Activated T-helper 2 cell treated with anti-CD3 and anti-CD28 coated beads, Interferon-gamma antibody, Interleukin-2, Interleukin-4, amounts not matched to agents 10 μg/mL and 5 μg/mL and 100 μg/mL, durations not matched to agents 14 hours and 24 hours and 36 hours (primary cell): ENCODE results near the gene SUPT20HL2. TPM values are rescaled to one million over a fixed set of nuclear protein-coding genes. Genes with fewer than 3 reads are reported as not detected.

ENCODE experiments used
- DNase-seq: peaks from one replicate; pipeline ENCODE4 v3.0.0; 2021; ENCODE audit warnings: low spot score
- H3K27ac Mint-ChIP-seq: one replicate; pipeline ENCODE4 v1.8.0; 2021; ENCODE audit warnings: mixed read lengths
- H3K27me3 Mint-ChIP-seq: one replicate; pipeline ENCODE4 v1.8.0; 2021; ENCODE audit warnings: low read depth, mixed read lengths
- H3K36me3 Mint-ChIP-seq: one replicate; pipeline ENCODE4 v1.8.0; 2021; ENCODE audit warnings: low read depth, mixed read lengths
- H3K4me1 Mint-ChIP-seq: one replicate; pipeline ENCODE4 v1.8.0; 2021; ENCODE audit warnings: low read depth, mixed read lengths
- H3K4me3 Mint-ChIP-seq: one replicate; pipeline ENCODE4 v1.8.0; 2021; ENCODE audit warnings: low read depth, mild to moderate bottlenecking, moderate library complexity, mixed read lengths
- H3K9me3 Mint-ChIP-seq: one replicate; pipeline ENCODE4 v1.8.0; 2021; ENCODE audit warnings: mixed read lengths
- intact Hi-C: fragments of 100-400 bp; cut with micrococcal nuclease; formaldehyde crosslinking; loops from one replicate; pipeline ENCODE4 v1.15.1; 2023
- total RNA-seq: library from RNA; stranded (reverse); gene quantifications from 2 replicates; pipeline ENCODE4 v1.2.3, GENCODE V29; 2022

SUPT20HL2 gene
- total RNA-seq, 1 donor from 2014 or later = not detected

DNA sequence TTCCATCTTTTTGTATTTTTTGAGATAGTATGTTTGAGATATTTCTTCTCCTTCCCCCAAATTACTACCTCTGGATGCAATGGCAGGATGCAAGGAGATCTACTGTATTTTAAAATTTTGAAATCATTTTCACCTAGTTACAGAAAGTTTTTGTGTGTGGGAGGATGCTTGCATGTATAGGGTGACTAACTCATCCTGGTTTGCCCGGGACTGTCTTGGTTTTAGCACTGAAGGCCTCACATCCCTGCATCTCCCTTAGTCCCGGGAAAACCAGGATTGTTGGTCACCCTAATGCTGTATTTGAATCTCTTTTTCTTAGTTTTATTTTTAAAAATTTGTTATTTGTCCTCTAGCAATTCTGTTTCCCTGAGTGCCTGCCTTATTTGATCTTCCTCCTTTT is 12.1 kb downstream of the SUPT20HL2 start:
- peaks cover 1% of the 10 kb centered on the region for H3K27me3 Mint-ChIP-seq
- intact Hi-C loops = no loop called here
- no peak overlapping the region for H3K27ac Mint-ChIP-seq
- H3K36me3 Mint-ChIP-seq = no peaks in the 10 kb centered on the region
- H3K4me3 Mint-ChIP-seq = no peak overlapping the region
- no peaks in the 10 kb centered on the region for H3K9me3 Mint-ChIP-seq
- no peaks in the 10 kb centered on the region for H3K4me1 Mint-ChIP-seq
- no peak for DNase-seq

DNA sequence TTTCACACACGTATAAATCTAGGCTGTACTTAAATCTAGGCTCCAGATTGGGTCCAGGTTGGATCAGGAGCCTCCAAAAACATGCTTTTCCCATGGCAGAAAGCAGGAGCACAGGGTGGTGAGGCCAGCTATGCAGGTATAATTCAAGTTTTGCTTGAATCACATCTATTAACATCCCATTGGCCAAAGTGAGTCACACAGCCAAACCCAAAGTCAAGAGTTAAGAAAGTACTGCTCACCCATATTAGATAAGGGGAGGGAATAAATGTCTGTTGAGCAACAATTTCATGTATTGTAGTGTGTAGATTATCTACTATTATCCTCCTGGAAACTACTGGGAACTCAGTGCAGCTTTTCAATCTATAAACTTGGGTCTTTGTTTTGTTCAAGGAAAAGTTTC is 12.8 kb downstream of the SUPT20HL2 start:
- H3K4me3 Mint-ChIP-seq = no peak overlapping the region
- no peak for DNase-seq
- no peaks in the 10 kb centered on the region for H3K36me3 Mint-ChIP-seq
- no peak overlapping the region for H3K27ac Mint-ChIP-seq
- no peaks in the 10 kb centered on the region for H3K4me1 Mint-ChIP-seq
- no peaks in the 10 kb centered on the region for H3K9me3 Mint-ChIP-seq
- intact Hi-C loops = no loop called here
- peaks cover 1% of the 10 kb centered on the region for H3K27me3 Mint-ChIP-seq

DNA sequence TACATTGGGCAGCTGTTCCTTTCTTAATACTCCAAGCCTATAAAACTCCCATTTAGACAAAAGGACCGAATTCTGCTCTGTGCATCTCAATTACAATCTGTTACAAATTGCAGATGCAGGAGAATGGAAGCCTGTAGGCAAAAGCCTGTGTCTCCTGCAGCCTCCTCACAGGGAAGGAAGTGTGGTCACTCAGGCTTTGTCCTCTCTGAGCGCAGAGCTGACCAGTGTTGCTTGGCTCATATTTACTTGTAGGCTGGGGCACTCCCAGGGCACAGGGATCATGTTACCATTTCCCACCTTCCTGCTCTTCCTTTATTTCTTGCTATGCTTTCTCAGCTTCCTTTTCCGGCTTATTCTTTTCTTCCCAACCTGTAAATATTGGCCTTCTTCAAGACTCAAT is 15.7 kb downstream of the SUPT20HL2 start:
- DNase-seq = no peak
- peaks cover 1% of the 10 kb centered on the region for H3K27me3 Mint-ChIP-seq
- H3K27ac Mint-ChIP-seq = no peak overlapping the region
- H3K4me1 Mint-ChIP-seq = no peaks in the 10 kb centered on the region
- no peaks in the 10 kb centered on the region for H3K36me3 Mint-ChIP-seq
- intact Hi-C loops = no loop called here
- no peak overlapping the region for H3K4me3 Mint-ChIP-seq
- H3K9me3 Mint-ChIP-seq = no peaks in the 10 kb centered on the region

DNA sequence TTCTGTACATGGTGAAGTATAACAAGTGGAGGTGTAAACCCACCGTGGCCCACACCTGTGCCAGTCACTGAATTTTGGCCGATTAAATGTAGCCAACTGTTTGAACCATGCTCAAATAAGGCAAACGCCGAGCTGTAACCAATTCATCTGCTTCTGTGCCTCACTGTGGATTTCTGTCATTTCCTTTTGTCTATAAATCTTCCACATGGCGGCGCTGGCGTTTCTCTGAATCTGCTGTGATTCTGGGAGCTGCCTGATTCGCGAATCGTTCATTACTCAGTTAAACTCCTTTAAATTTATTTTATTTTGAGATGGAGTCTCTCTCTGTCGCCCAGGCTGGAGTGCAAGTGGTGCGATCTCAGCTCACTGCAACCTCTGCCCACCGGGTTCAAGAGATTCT is 19.2 kb downstream of the SUPT20HL2 start:
- peaks cover 3% of the 10 kb centered on the region for H3K27me3 Mint-ChIP-seq
- no peak overlapping the region for H3K4me3 Mint-ChIP-seq
- no peaks in the 10 kb centered on the region for H3K4me1 Mint-ChIP-seq
- intact Hi-C loops = no loop called here
- H3K9me3 Mint-ChIP-seq = no peaks in the 10 kb centered on the region
- H3K27ac Mint-ChIP-seq = no peak overlapping the region
- DNase-seq = no peak
- H3K36me3 Mint-ChIP-seq = no peaks in the 10 kb centered on the region

DNA sequence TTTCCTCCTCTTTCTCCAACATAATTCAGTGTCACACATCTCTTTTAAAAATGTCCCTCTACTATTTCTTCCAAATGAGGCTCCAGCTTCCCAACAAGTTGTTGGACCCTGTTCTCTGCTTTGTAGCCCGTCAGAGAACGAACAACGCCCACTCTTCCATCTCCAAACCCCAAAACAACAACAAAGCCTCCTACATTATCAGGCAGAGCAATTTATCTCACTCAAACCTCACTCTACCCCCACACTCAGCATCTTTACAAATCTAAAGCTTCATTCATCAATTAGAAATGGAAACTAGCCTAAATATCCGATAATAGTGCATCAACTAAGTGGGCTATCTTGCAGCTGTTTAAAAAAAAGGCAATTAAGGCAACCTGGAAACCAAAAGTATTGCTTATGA is 20.5 kb downstream of the SUPT20HL2 start:
- intact Hi-C loops = no loop called here
- Mint-ChIP-seq H3K27me3 (peaks cover 3% of the 10 kb centered on the region), H3K9me3 (no peaks in the 10 kb centered on the region), H3K36me3 (no peaks in the 10 kb centered on the region), H3K4me1 (no peaks in the 10 kb centered on the region), H3K27ac (no peak overlapping the region), H3K4me3 (no peak overlapping the region)
- DNase-seq = no peak

DNA sequence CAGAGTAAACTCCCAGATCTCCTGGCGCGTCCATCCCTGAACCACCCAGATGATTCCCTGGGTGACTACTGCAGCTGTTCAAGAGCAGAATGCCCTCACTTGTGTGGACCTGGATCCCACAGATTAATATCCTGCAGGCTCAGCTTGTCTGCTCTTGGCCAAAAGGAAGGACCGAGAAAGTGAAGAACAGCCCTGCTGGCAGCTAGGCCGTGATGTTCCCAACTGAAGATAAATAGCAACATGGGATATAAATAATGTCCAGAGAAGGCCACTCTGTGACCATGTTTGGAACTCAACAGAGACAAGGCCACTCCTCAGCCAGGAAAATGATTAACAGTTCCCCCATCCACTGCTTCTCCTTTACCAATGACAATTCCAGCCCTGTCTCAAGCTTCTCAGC is 21.5 kb downstream of the SUPT20HL2 start:
- Mint-ChIP-seq H3K36me3 (no peaks in the 10 kb centered on the region), H3K4me3 (no peak overlapping the region), H3K9me3 (no peaks in the 10 kb centered on the region), H3K4me1 (no peaks in the 10 kb centered on the region), H3K27ac (no peak overlapping the region), H3K27me3 (peaks cover 3% of the 10 kb centered on the region)
- intact Hi-C loops = no loop called here
- no peak for DNase-seq

DNA sequence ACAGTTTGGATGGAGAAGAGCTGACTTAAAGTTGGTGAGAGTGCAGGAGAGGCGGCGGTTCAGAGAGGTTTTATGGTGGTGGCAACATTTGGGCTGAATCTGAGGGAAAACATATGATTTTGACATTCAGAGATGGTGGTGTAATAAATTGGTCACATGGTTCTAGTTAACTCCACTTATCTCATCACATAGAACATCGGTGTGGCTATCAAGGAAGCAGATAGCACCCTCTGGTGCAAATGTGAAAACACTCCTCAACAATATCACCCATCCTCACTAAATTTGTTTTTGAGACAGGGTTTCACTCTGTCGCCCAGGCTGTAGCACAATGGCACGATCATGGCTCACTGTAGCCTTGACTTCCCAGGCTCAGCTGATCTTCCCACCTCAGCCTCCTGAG is 28.8 kb downstream of the SUPT20HL2 start:
- DNase-seq = no peak
- Mint-ChIP-seq H3K27me3 (peaks cover 10% of the 10 kb centered on the region), H3K9me3 (no peaks in the 10 kb centered on the region), H3K36me3 (no peaks in the 10 kb centered on the region), H3K27ac (no peak overlapping the region), H3K4me3 (no peak overlapping the region), H3K4me1 (no peaks in the 10 kb centered on the region)
- intact Hi-C loops = no loop called here

DNA sequence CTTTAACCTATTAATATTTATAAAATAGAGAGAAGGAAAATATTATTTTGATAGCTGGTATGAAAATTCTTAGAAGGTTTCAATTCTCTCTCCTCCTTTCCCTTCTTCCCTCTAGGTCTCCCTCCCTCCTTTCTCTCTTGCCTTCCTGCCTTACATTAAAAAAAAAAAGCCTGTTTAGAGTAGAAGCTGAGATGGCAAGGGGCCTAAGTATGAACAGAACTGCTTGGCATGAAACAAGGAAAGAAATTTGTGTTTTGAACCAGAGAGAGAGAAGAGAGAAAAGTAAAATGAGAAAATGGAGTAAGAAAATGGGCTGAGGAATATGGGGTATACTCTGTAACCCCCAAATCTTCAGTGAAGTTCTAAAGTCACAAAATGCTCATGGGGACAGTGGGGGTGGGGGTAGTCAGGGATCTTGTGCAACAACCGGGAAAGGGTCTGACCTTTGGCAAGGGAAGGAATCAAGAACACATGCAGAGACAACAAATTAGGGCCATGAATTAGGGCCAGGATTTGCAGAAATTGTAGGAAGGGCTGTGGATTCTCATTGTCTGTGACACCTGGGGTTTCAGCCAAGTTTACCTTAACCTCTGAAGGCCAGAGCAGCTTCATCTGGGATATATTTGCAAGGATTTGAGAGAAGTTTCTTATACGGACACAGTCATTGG is 30.6 kb downstream of the SUPT20HL2 start:
- H3K4me3 Mint-ChIP-seq = no peak overlapping the region
- no peaks in the 10 kb centered on the region for H3K36me3 Mint-ChIP-seq
- no peak overlapping the region for H3K27ac Mint-ChIP-seq
- H3K27me3 Mint-ChIP-seq = peaks cover 10% of the 10 kb centered on the region
- no peak for DNase-seq
- no peaks in the 10 kb centered on the region for H3K4me1 Mint-ChIP-seq
- H3K9me3 Mint-ChIP-seq = no peaks in the 10 kb centered on the region
- intact Hi-C loops = no loop called here

DNA sequence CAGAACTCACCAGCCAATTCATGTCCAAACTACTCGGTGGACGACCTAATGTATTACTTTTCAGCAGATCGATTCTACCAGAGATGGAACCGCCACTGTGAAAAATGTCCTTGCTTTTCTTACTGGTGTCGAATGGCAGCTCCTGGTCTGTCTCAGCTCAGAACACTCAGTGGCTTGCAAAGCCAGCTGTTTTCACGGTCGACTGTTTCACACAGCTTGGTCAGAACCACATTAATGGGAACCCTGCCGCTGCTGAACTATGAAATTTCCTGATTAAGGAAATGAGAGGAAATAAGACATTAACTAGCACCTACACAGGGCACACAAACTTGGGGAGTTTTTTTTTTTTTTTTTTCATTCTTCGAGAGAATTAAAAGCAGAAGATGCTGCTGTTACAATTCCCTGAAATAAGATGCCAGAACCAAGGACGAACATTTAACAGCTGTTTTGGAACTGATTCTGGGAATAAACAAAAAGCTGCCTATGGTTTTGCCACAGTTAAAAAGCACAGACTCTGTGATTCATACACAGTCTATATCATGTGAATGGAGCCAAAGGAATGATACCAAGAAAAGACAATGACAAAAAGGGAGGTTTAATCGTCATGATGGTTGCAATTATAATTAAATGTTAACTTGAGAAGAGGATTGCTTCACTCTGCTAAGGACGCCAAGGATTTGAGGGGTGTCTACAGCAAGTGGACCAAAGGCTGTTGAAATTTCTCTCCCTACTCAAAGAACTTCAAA is 31.3 kb downstream of the SUPT20HL2 start:
- no peaks in the 10 kb centered on the region for H3K36me3 Mint-ChIP-seq
- intact Hi-C loops = no loop called here
- no peak overlapping the region for H3K27ac Mint-ChIP-seq

DNA sequence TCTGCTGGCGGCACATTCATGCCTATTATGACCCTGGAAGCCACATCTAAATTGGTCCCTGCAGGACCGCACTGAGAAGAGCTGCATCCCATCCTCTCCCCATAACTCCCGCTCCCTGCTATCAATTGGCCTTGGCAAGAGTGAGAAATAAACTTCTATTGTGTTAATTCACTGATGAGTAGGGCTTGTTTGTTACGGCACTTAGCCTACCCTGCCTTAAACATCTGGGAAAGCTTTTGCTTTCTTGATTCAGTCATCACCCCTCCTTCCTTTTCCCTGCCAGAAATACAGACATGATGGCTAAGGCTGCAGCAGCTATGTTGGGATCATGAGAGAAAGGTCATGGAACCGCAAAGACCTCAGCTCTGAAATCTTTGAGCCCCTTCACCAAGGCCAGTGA is 36.5 kb downstream of the SUPT20HL2 start:
- DNase-seq = no peak
- intact Hi-C loops = no loop called here
- Mint-ChIP-seq H3K4me1 (no peaks in the 10 kb centered on the region), H3K36me3 (no peaks in the 10 kb centered on the region), H3K27me3 (peaks cover 7% of the 10 kb centered on the region), H3K27ac (no peak overlapping the region), H3K4me3 (no peak overlapping the region), H3K9me3 (no peaks in the 10 kb centered on the region)

More for the DNA sequence above, 31.3 kb downstream of the SUPT20HL2 start:
- H3K27me3 Mint-ChIP-seq = peaks cover 11% of the 10 kb centered on the region
- no peak for DNase-seq
- no peaks in the 10 kb centered on the region for H3K9me3 Mint-ChIP-seq
- no peaks in the 10 kb centered on the region for H3K4me1 Mint-ChIP-seq
- H3K4me3 Mint-ChIP-seq = no peak overlapping the region

DNA sequence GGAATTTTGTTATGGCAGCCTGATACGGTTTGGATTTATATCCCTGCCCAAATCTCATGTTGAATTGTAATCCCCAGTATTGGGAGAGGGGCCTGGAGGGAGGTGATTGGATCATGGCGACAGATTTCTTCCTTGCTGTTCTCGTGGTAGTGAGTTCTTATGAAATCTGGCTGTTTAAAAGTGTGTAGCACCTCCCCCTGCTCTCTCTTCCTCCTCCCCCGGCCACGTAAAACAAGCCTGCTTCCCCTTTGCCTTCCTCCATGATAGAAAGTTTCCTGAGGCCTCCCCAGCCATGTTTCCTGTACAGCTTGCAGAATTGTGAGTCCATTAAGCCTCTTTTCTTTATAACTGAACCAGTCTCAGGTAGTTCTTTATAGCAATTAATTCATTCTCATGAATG is 37.9 kb downstream of the SUPT20HL2 start:
- Mint-ChIP-seq H3K4me1 (no peaks in the 10 kb centered on the region), H3K27ac (no peak overlapping the region), H3K4me3 (no peak overlapping the region), H3K36me3 (no peaks in the 10 kb centered on the region), H3K27me3 (peaks cover 6% of the 10 kb centered on the region), H3K9me3 (peaks cover 8% of the 10 kb centered on the region)
- intact Hi-C loops = no loop called here
- no peak for DNase-seq

DNA sequence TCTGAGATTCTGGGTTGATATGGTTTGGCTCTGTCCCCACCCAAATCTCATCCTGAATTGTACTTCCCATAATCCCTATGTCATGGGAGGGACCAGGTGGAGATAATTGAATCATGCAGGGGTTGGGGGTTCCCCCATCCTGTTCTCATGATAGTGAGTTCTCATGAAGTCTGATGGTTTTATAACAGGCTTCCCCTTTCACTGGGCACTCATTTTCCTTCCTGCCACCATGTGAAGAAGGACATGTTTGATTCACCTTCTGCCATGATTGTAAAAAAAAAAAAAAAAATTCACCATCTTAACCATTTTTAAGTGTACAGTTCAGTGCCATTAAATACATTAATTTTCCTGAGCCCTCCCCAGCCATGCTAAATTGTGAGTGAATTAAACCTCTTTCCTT is 42.6 kb downstream of the SUPT20HL2 start:
- peaks cover 2% of the 10 kb centered on the region for H3K27me3 Mint-ChIP-seq
- no peak overlapping the region for H3K27ac Mint-ChIP-seq
- DNase-seq = no peak

DNA sequence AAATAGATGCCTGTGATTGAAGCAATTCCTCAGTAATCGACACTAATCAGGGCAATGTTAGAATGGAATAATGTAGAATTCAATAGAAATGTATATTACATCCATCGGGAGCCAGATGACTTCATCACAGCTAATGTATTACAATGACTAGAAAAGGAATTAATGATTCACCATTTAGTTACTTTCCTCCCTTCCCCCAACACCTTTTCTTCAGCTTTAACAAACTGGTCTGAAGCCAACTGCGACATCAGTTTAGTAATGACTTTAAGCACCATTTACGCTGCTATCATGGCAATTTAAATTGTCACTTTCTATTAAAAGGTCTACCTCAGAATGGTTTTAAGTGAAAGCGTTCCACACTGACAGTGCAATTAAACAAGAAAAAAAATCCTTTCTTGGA is 45.1 kb downstream of the SUPT20HL2 start:
- Mint-ChIP-seq H3K27me3 (peaks cover 2% of the 10 kb centered on the region), H3K27ac (no peak overlapping the region), H3K36me3 (no peaks in the 10 kb centered on the region), H3K9me3 (peaks cover 11% of the 10 kb centered on the region), H3K4me1 (peaks cover 4% of the 10 kb centered on the region), H3K4me3 (no peak overlapping the region)
- intact Hi-C loops = no loop called here
- no peak for DNase-seq

More for the DNA sequence above, 42.6 kb downstream of the SUPT20HL2 start:
- Mint-ChIP-seq H3K9me3 (peaks cover 11% of the 10 kb centered on the region), H3K4me3 (no peak overlapping the region), H3K4me1 (no peaks in the 10 kb centered on the region), H3K36me3 (no peaks in the 10 kb centered on the region)
- intact Hi-C loops = no loop called here
